NCI-H2081 treated with DMSO at 0.1 percent for 48 hours (cell line): ENCODE data around the gene KLHL25.

Experiments used
- DNase-seq: peaks from one replicate; lab custom pipeline; 2025; lab: John Stamatoyannopoulos, UW

The KLHL25 gene

GRCh38 chr15:85717212-85717611, 77.5 kb downstream of the KLHL25 start:
- DNase-seq, result no peak

- DNase-seq, result no peak
Observed at GRCh38 chr15:85716261-85716660, 78.5 kb downstream of the KLHL25 start.

GRCh38 chr15:85711580-85712192, 83.0 kb downstream of the KLHL25 start:
- no peak for DNase-seq

GRCh38 chr15:85710340-85710842, 84.3 kb downstream of the KLHL25 start:
- DNase-seq, result no peak
